ENCODE results near the gene ALKBH6.

The ALKBH6 gene

GRCh38 chr19:35973487-35973886, 40.5 kb downstream of the ALKBH6 start:
- H3F3A ChIP-seq (ENCODE audit: insufficient read depth, low read length) = no peaks in the 10 kb centered on the region

GRCh38 chr19:35966771-35967170, 47.2 kb downstream of the ALKBH6 start:
- no peak overlapping the region for H2AFZ ChIP-seq (ENCODE audit: low read length)
- H3K9me3 ChIP-seq (ENCODE audit: low read length) = no peaks in the 10 kb centered on the region
- TF ChIP-seq CTCF (IDR thresholded peaks at IDR 0.05; ENCODE audit: low read length) (no peak), EZH2 (IDR thresholded peaks at IDR 0.05; ENCODE audit: borderline replicate concordance, low read length) (no peak)
- H3K79me2 ChIP-seq (ENCODE audit: insufficient read depth, low read length) = no peaks in the 10 kb centered on the region
- H3K4me2 ChIP-seq (ENCODE audit: low read length) = no peak overlapping the region
- no peak overlapping the region for H3K4me3 ChIP-seq (ENCODE audit: low read depth, low read length, poor library complexity, severe bottlenecking)
- H3K27me3 ChIP-seq (ENCODE audit: insufficient read depth, low read length) = no peaks in the 10 kb centered on the region; the same call in 1 of the 2 replicates
- no peaks in the 10 kb centered on the region for H3K36me3 ChIP-seq (ENCODE audit: insufficient read depth, low read length)
- no peak overlapping the region for H3K9ac ChIP-seq (ENCODE audit: low read length)
- no peaks in the 10 kb centered on the region for H3F3A ChIP-seq (ENCODE audit: insufficient read depth, low read length)
- no peaks in the 10 kb centered on the region for H3K9me2 ChIP-seq (ENCODE audit: low read depth, low read length)
- H4K20me1 ChIP-seq (ENCODE audit: insufficient read depth, low read length) = no peaks in the 10 kb centered on the region
- no peaks in the 10 kb centered on the region for H3K4me1 ChIP-seq (ENCODE audit: insufficient read depth, low read length, severe bottlenecking)
- H3K27ac ChIP-seq (ENCODE audit: low read depth, low read length, poor library complexity, severe bottlenecking) = no peak overlapping the region

More at GRCh38 chr19:35973487-35973886, 40.5 kb downstream of the ALKBH6 start:
- Histone ChIP-seq H3K9me3 (ENCODE audit: low read length) (no peaks in the 10 kb centered on the region), H4K20me1 (ENCODE audit: insufficient read depth, low read length) (no peaks in the 10 kb centered on the region), H3K9ac (ENCODE audit: low read length) (no peak overlapping the region), H3K36me3 (ENCODE audit: insufficient read depth, low read length) (no peaks in the 10 kb centered on the region), H2AFZ (ENCODE audit: low read length) (no peak overlapping the region), H3K27me3 (ENCODE audit: insufficient read depth, low read length) (no peaks in the 10 kb centered on the region), H3K79me2 (ENCODE audit: insufficient read depth, low read length) (no peaks in the 10 kb centered on the region), H3K27ac (ENCODE audit: low read depth, low read length, poor library complexity, severe bottlenecking) (no peak overlapping the region), H3K4me1 (ENCODE audit: insufficient read depth, low read length, severe bottlenecking) (no peaks in the 10 kb centered on the region), H3K9me2 (ENCODE audit: low read depth, low read length) (no peaks in the 10 kb centered on the region), H3K4me3 (ENCODE audit: low read depth, low read length, poor library complexity, severe bottlenecking) (no peak overlapping the region), H3K4me2 (ENCODE audit: low read length) (no peak overlapping the region)
- TF ChIP-seq EZH2 (IDR thresholded peaks at IDR 0.05; ENCODE audit: borderline replicate concordance, low read length) = no peak

- peaks cover 7% of the 10 kb centered on the region; the same call in 1 of the 2 replicates for H3K27me3 ChIP-seq (ENCODE audit: insufficient read depth, low read length)
- TF ChIP-seq EZH2 (IDR thresholded peaks at IDR 0.05; ENCODE audit: borderline replicate concordance, low read length) (no peak), CTCF (IDR thresholded peaks at IDR 0.05; ENCODE audit: low read length) (no peak)
Measured at GRCh38 chr19:35963514-35963913, 50.5 kb downstream of the ALKBH6 start.

GRCh38 chr19:35960432-35960972, 53.5 kb downstream of the ALKBH6 start:
- Histone ChIP-seq H3K4me1 (ENCODE audit: insufficient read depth, low read length, severe bottlenecking) (no peaks in the 10 kb centered on the region), H3K79me2 (ENCODE audit: insufficient read depth, low read length) (no peaks in the 10 kb centered on the region), H3K9ac (ENCODE audit: low read length) (no peak overlapping the region), H3K36me3 (ENCODE audit: insufficient read depth, low read length) (no peaks in the 10 kb centered on the region), H3K4me2 (ENCODE audit: low read length) (no peak overlapping the region), H4K20me1 (ENCODE audit: insufficient read depth, low read length) (no peaks in the 10 kb centered on the region), H3F3A (ENCODE audit: insufficient read depth, low read length) (no peaks in the 10 kb centered on the region), H3K9me2 (ENCODE audit: low read depth, low read length) (no peaks in the 10 kb centered on the region), H3K4me3 (ENCODE audit: low read depth, low read length, poor library complexity, severe bottlenecking) (no peak overlapping the region), H3K9me3 (ENCODE audit: low read length) (0 out of 2 replicates have a peak, but pooled peaks cover 5% of the 10 kb centered on the region), H3K27ac (ENCODE audit: low read depth, low read length, poor library complexity, severe bottlenecking) (no peak overlapping the region), H3K27me3 (ENCODE audit: insufficient read depth, low read length) (peaks cover 12% of the 10 kb centered on the region; the same call in 1 of the 2 replicates), H2AFZ (ENCODE audit: low read length) (no peak overlapping the region)
- TF ChIP-seq CTCF (IDR thresholded peaks at IDR 0.05; ENCODE audit: low read length) = no peak
- TF ChIP-seq EZH2 (IDR thresholded peaks at IDR 0.05; ENCODE audit: borderline replicate concordance, low read length) = no peak

More at GRCh38 chr19:35963514-35963913, 50.5 kb downstream of the ALKBH6 start:
- no peaks in the 10 kb centered on the region for H3K9me3 ChIP-seq (ENCODE audit: low read length)
- H3K4me2 ChIP-seq (ENCODE audit: low read length) = no peak overlapping the region
- no peak overlapping the region for H3K4me3 ChIP-seq (ENCODE audit: low read depth, low read length, poor library complexity, severe bottlenecking)
- H3K9me2 ChIP-seq (ENCODE audit: low read depth, low read length) = no peaks in the 10 kb centered on the region
- H2AFZ ChIP-seq (ENCODE audit: low read length) = no peak overlapping the region
- no peaks in the 10 kb centered on the region for H3K79me2 ChIP-seq (ENCODE audit: insufficient read depth, low read length)
- no peaks in the 10 kb centered on the region for H4K20me1 ChIP-seq (ENCODE audit: insufficient read depth, low read length)
- H3K4me1 ChIP-seq (ENCODE audit: insufficient read depth, low read length, severe bottlenecking) = no peaks in the 10 kb centered on the region
- no peak overlapping the region for H3K9ac ChIP-seq (ENCODE audit: low read length)
- H3F3A ChIP-seq (ENCODE audit: insufficient read depth, low read length) = no peaks in the 10 kb centered on the region
- no peak overlapping the region for H3K27ac ChIP-seq (ENCODE audit: low read depth, low read length, poor library complexity, severe bottlenecking)
- no peaks in the 10 kb centered on the region for H3K36me3 ChIP-seq (ENCODE audit: insufficient read depth, low read length)

Measured in OCI-LY1 (cell line).